ENCODE data around the gene CTXND2. TPM values are rescaled to one million over a fixed set of nuclear protein-coding genes. Genes with fewer than 3 reads are reported as not detected.

The CTXND2 gene
- total and polyA plus RNA-seq, 9 of the 15 experiments (the other 6 are each of a cell fraction or from before 2014, with no cell fraction given) = not detected

- TF ChIP-seq STAT6 (CRISPR knock-in tag; IDR thresholded peaks at IDR 0.05) (0 out of 2 replicates have a peak, but pooled peaks have one; percentile 60), ZNF282 (CRISPR knock-in tag; IDR thresholded peaks at IDR 0.05) (no peak), CBFA2T2 (conservative IDR thresholded peaks at IDR 0.05) (no peak; the same call in 1 of the 2 replicates), BCLAF1 (IDR thresholded peaks at IDR 0.05; ENCODE audit: borderline replicate concordance in 1 of 2, control insufficient read depth in 1 of 2, low read depth in 2 of 2, low read length in 1 of 2) (0 out of 4 replicates have a peak, but pooled peaks of 1 of the 2 experiments have one; percentile 55), MXD1 (CRISPR knock-in tag; IDR thresholded peaks at IDR 0.05; ENCODE audit: borderline replicate concordance, poor library complexity, severe bottlenecking) (no peak), IRF9 (tag; IDR thresholded peaks at IDR 0.05) (no peak), TRIM24 (IDR thresholded peaks at IDR 0.05) (peak; percentile 50 to 88), LARP7 (IDR thresholded peaks at IDR 0.05) (no peak), ZSCAN29 (IDR thresholded peaks at IDR 0.05) (no peak), SMARCA4 (IDR thresholded peaks at IDR 0.05) (0 out of 2 replicates have a peak, but pooled peaks have one; percentile 61), GABPA (tag; conservative IDR thresholded peaks at IDR 0.05; ENCODE audit: low read depth) (peak; percentile 97), TEAD1 (CRISPR knock-in tag; IDR thresholded peaks at IDR 0.05) (no peak; a peak in 1 of 4 replicates), MAFF (IDR thresholded peaks at IDR 0.05; ENCODE audit: low read length) (no peak), GATAD2A (IDR thresholded peaks at IDR 0.05) (peak; percentile 87; the same call in 1 of the 2 replicates), IRF1 (CRISPR knock-in tag; IDR thresholded peaks at IDR 0.05; ENCODE audit: borderline replicate concordance) (no peak), TBP (optimal IDR thresholded peaks at IDR 0.05; ENCODE audit: low read depth, low read length) (peak; percentile 72), FOS (IDR thresholded peaks at IDR 0.05; ENCODE audit: extremely low read depth, insufficient read length) (no peak), PKNOX1 (IDR thresholded peaks at IDR 0.05) (peak; percentile 93)
Measured at GRCh38 chr1:150926097-150926741, 39.3 kb downstream of the CTXND2 start, which contains the start of gene SETDB1 (continued).
